HG03175 (cell line): Measurements from ENCODE around the gene BBC3.

ENCODE experiments used
- ATAC-seq: cut with Tn5 transposase; IDR thresholded peaks from one replicate; pipeline ENCODE4 v1.9.1; 2021; ENCODE audit warnings: mild to moderate bottlenecking, moderate library complexity; ENCODE audit not compliant: unreplicated experiment

The BBC3 gene

GRCh38 chr19:47232422-47233211, 1.6 kb upstream of the BBC3 start:
- no peak for ATAC-seq

GRCh38 chr19:47231215-47232054, 436 bp upstream of the BBC3 start:
- peak; percentile 33 for ATAC-seq

- peak; percentile 28 for ATAC-seq
Observed at GRCh38 chr19:47230054-47230920, 712 bp downstream of the BBC3 start.

- no peak for ATAC-seq
Observed at GRCh38 chr19:47229676-47230053, 1.3 kb downstream of the BBC3 start.

- no peak for ATAC-seq
Observed at GRCh38 chr19:47228937-47229675, 1.9 kb downstream of the BBC3 start.

GRCh38 chr19:47228168-47228936, 2.6 kb downstream of the BBC3 start:
- ATAC-seq = no peak

- ATAC-seq = no peak
Observed at GRCh38 chr19:47227352-47228167, 3.4 kb downstream of the BBC3 start.

GRCh38 chr19:47226426-47227351, 4.3 kb downstream of the BBC3 start:
- ATAC-seq = peak; percentile 28

- ATAC-seq = peak; percentile 46
Observed at GRCh38 chr19:47225746-47226425, 5.1 kb downstream of the BBC3 start.

- ATAC-seq = no peak
Observed at GRCh38 chr19:47221890-47222289, 9.1 kb downstream of the BBC3 start.

- no peak for ATAC-seq
Observed at GRCh38 chr19:47221080-47221841, 9.7 kb downstream of the BBC3 start.

- no peak for ATAC-seq
Observed at GRCh38 chr19:47215581-47215980, 15.4 kb downstream of the BBC3 start.

- no peak for ATAC-seq
Observed at GRCh38 chr19:47210689-47211316, 20.2 kb downstream of the BBC3 start.

- no peak for ATAC-seq
Observed at GRCh38 chr19:47210180-47210490, 20.9 kb downstream of the BBC3 start.

GRCh38 chr19:47209319-47210179, 21.4 kb downstream of the BBC3 start:
- no peak for ATAC-seq
